ENCODE measurements around the gene CA5B.
A peak's percentile ranks its signal among the peaks of the same experiment; 100 is the strongest.
"Not testable (repeated sequence)": the region's sequence is repeated elsewhere in the genome, so short reads cannot be mapped to it uniquely, and the experiment has no call there.

CA5B gene

GRCh38 chrX:15737959-15738902 is at the start of gene CA5B:
CA5B (plus strand) TSS chrX:15738270; CDS start chrX:15750024, 11,754 bp downstream.
- DNase-seq = peak; percentile 20

GRCh38 chrX:15694941-15695451 is 43.1 kb upstream of the CA5B start:
- no peak for DNase-seq

- DNase-seq = no peak
These were observed 41.6 kb upstream of the CA5B start for GRCh38 chrX:15696516-15696915.

- no peak for DNase-seq
These were observed 35.3 kb upstream of the CA5B start for GRCh38 chrX:15702488-15703371.

- not testable (repeated sequence) for DNase-seq
These were observed 34.3 kb upstream of the CA5B start for GRCh38 chrX:15703809-15704208.

- not testable (repeated sequence) for DNase-seq
These were observed 33.8 kb upstream of the CA5B start for GRCh38 chrX:15704273-15704672.

- DNase-seq = no peak
These were observed 23.5 kb upstream of the CA5B start for GRCh38 chrX:15714529-15714928.

GRCh38 chrX:15718283-15718970 is 19.6 kb upstream of the CA5B start:
- no peak for DNase-seq

GRCh38 chrX:15719324-15719968 is 18.6 kb upstream of the CA5B start:
- DNase-seq = no peak

- DNase-seq = no peak
These were observed 16.2 kb upstream of the CA5B start for GRCh38 chrX:15721911-15722310.

- no peak for DNase-seq
These were observed 14.1 kb upstream of the CA5B start for GRCh38 chrX:15723887-15724517.

- DNase-seq = no peak
These were observed 13.2 kb upstream of the CA5B start for GRCh38 chrX:15724911-15725310.

- DNase-seq = not testable (repeated sequence)
These were observed 6.7 kb upstream of the CA5B start for GRCh38 chrX:15731368-15731767.

GRCh38 chrX:15737190-15737958 is 696 bp upstream of the CA5B start:
- no peak for DNase-seq

GRCh38 chrX:15739886-15740285 is 1.8 kb downstream of the CA5B start:
- DNase-seq = no peak

GRCh38 chrX:15744181-15744867 is 6.3 kb downstream of the CA5B start:
- no peak for DNase-seq

GRCh38 chrX:15745179-15745578 is 7.1 kb downstream of the CA5B start:
- DNase-seq = no peak

GRCh38 chrX:15746651-15747050 is 8.6 kb downstream of the CA5B start:
- not testable (repeated sequence) for DNase-seq

GRCh38 chrX:15747626-15748173 is 9.6 kb downstream of the CA5B start:
- DNase-seq = no peak

- no peak for DNase-seq
These were observed 10.8 kb downstream of the CA5B start for GRCh38 chrX:15748841-15749240.

Data from GF-D8 (cell line).